ENCODE results near the gene ZNF30. TPM values are rescaled to one million over a fixed set of nuclear protein-coding genes. Genes with fewer than 3 reads are reported as not detected.
"Not testable (repeated sequence)": the region's sequence is repeated elsewhere in the genome, so short reads cannot be mapped to it uniquely, and the experiment has no call there.

Gene ZNF30
- total and polyA plus RNA-seq, 2 of the 4 experiments (the other 2 are of a cell fraction): 1.3 to 2.9 TPM

GRCh38 chr19:34917144-34917543 lies 9.6 kb upstream of the ZNF30 start:
- H2AK5ac ChIP-seq (ENCODE audit: low read depth, low read length); H2BK20ac ChIP-seq (ENCODE audit: low read depth, low read length); H3K9ac ChIP-seq (ENCODE audit: low read depth, low read length); BruUV-seq (replicated peaks); H4K91ac ChIP-seq (ENCODE audit: insufficient read depth, low read depth, low read length); DNase-seq; H3K4me1 ChIP-seq (ENCODE audit: control insufficient read depth, insufficient read depth, low read length); H3K4me2 ChIP-seq (ENCODE audit: low read depth, low read length); H2AK9ac ChIP-seq (replicated peaks; ENCODE audit: low read depth, low read length, poor library complexity); H3K4me3 ChIP-seq (ENCODE audit: insufficient read depth, low read depth, low read length); H3K79me1 ChIP-seq (ENCODE audit: low read depth in 1 of 2, low read length in 2 of 2); H3K14ac ChIP-seq (replicated peaks; ENCODE audit: low read depth, low read length); ATAC-seq (ENCODE audit: low read depth); H3K36me3 ChIP-seq (ENCODE audit: control insufficient read depth, insufficient read depth, low read length); H3K27ac ChIP-seq (ENCODE audit: insufficient read depth, low read length); H3K9me1 ChIP-seq (ENCODE audit: insufficient read depth, low read length); dilution Hi-C loops (cut with HindIII; ENCODE audit: low sequenced_read_pairs, unreplicated experiment); POLR2A ChIA-PET (ENCODE audit: unreplicated experiment); H3K18ac ChIP-seq (ENCODE audit: low read depth, low read length); H3K56ac ChIP-seq (ENCODE audit: extremely low read depth, insufficient read depth, low read length); H3K9me3 ChIP-seq (ENCODE audit: control insufficient read depth, insufficient read depth, low read length); H2BK120ac ChIP-seq (ENCODE audit: low read depth, low read length); CTCF ChIA-PET; H4K8ac ChIP-seq (ENCODE audit: low read depth in 2 of 2, low read length in 2 of 2); H2AFZ ChIP-seq (replicated peaks; ENCODE audit: low read length, poor library complexity); in situ Hi-C loops (cut with MboI; ENCODE audit: low sequenced_read_pairs); H2BK15ac ChIP-seq (ENCODE audit: low read depth, low read length); H3K23ac ChIP-seq (ENCODE audit: low read depth, low read length); H3K27me3 ChIP-seq (ENCODE audit: control insufficient read depth, insufficient read depth, low read length); H4K5ac ChIP-seq (ENCODE audit: low read depth, low read length); H4K20me1 ChIP-seq (ENCODE audit: insufficient read depth, low read length); H2BK5ac ChIP-seq (ENCODE audit: low read depth, low read length, poor library complexity, severe bottlenecking); H3K4ac ChIP-seq (ENCODE audit: low read depth, low read length): not testable (repeated sequence)
- no CpG with 5 or more reads among the region's 3 CpGs for WGBS, 2 experiments (ENCODE audit: extremely low coverage in 2 of 2, insufficient read length in 1 of 2)
- intact Hi-C loops (cut with micrococcal nuclease): loop anchor here (5.0 kb wide), 1 partner anchor 35 kb away; no protein-coding TSS in a partner anchor
